Hematopoietic multipotent progenitor cell treated with erythropoietin and hydrocortisone succinate and interleukin-3 and kit ligand, for 8 days (in vitro differentiated cells): Measurements from ENCODE around the gene ANXA2R.
"Not testable (repeated sequence)": the region's sequence is repeated elsewhere in the genome, so short reads cannot be mapped to it uniquely, and the experiment has no call there.

Experiments
- DNase-seq: peaks from one replicate; pipeline ENCODE4 v3.0.0-alpha.2; 2015

Gene ANXA2R, protein sequence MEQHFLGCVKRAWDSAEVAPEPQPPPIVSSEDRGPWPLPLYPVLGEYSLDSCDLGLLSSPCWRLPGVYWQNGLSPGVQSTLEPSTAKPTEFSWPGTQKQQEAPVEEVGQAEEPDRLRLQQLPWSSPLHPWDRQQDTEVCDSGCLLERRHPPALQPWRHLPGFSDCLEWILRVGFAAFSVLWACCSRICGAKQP

GRCh38 chr5:43040287-43041098, at the start of gene ANXA2R:
Gene ANXA2R (minus strand): TSS chr5:43040319. CDS start chr5:43040046, 273 bp downstream.
- DNase-seq: peak; percentile 98

DNA sequence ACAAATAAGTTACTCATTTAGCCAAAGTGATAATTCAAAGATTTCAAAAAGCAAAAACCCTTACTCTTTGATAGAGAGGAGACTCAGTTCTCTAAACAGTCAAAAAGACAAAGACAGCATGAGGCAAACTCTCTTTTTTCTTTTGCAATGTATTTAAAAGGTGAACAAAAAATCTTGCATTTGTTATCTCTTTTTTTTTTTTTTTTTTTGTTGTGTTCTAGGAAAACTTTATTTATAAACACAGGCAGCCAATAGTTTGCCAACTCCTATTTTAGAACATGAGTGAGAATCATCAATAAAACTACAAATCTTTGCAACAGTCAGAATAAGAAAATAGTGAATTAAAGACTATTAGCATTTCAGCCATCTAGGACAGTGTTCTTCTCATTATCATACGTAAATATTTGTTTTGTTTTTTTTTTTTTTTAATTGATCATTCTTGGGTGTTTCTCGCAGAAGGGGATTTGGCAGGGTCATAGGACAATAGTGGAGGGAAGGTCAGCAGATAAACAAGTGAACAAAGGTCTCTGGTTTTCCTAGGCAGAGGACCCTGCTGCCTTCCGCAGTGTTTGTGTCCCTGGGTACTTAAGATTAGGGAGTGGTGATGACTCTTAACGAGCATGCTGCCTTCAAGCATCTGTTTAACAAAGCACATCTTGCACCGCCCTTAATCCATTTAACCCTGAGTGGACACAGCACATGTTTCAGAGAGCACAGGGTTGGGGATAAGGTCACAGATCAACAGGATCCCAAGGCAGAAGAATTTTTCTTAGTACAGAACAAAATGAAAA, 46.2 kb upstream of the ANXA2R start:
- not testable (repeated sequence) for DNase-seq

- no peak for DNase-seq
These were observed 45.3 kb upstream of the ANXA2R start for GRCh38 chr5:43085453-43085852.

DNA sequence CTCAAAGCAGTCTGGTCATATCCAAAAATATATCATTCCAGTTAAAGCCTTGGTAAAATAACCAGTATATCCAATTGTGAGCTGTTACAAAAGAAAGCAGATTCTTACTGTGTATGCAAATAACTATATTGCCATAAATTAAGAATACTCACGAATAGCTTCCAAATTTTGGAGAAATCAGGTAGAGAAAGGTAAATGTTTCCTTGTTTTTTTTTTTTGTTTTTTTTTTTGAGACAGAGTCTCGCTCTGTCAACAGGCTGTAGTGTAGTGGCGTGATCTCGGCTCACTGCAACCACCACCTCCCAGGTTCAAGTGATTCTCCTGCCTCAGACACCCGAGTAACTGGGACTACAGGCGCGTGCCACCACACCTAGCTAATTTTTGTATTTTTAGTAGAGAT, 44.3 kb upstream of the ANXA2R start:
- not testable (repeated sequence) for DNase-seq

DNA sequence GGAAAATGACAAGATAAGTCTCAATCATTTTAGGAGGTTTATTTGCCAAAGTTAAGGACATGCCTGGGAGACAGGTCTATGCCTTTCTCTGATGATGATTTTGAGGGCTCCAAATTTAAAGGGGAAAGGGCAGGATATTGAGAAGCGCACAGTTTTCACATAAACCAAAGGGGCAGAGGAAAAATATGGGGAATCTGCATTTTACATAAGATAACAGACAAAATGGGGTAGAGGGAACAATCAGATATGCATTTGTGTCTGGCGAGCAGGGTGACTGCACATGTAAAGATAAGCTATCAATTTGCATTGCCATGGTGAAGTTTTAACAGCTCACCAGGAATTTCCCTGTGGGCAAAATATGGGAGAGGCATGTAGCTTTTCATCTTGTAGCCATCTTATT, 41.2 kb upstream of the ANXA2R start:
- DNase-seq: peak; percentile 73

- no peak for DNase-seq
These were observed 38.8 kb upstream of the ANXA2R start for GRCh38 chr5:43078956-43079355.

DNA sequence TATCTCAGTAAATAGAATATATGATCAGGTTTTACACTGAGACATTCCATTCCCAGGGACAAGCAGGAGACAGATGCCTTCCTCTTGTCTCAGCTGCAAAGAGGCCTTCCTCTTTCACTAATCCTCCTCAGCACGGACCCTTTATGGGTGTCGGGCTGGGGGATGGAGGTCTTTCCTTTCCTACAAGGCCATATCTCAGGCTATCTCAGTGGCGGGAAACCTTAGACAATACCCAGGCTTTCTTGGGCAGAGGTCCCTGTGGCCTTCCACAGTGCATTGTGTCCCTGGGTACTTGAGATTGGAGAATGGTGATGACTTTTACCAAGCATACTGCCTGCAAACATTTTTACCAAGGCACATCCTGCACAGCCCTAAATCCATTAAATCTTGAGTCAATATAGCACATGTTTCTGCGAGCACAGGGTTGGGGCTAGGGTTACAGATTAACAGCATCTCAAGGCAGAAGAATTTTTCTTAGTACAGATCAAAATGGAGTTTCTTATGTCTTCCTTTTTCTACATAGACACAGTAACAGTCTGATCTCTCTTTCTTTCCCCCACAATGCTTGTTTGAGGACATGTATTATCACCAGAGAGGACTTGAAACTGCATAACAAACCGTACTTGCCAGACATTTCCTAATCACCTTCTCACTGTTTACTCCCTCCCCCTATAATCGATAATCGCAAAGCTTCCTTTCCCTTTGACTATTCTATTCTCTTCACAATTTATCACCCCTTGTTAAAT, 37.5 kb upstream of the ANXA2R start:
- not testable (repeated sequence) for DNase-seq

- peak; percentile 88 for DNase-seq
These were observed 35.5 kb upstream of the ANXA2R start for GRCh38 chr5:43075319-43076293.

GRCh38 chr5:43074987-43075318, 34.8 kb upstream of the ANXA2R start:
- DNase-seq: no peak

DNA sequence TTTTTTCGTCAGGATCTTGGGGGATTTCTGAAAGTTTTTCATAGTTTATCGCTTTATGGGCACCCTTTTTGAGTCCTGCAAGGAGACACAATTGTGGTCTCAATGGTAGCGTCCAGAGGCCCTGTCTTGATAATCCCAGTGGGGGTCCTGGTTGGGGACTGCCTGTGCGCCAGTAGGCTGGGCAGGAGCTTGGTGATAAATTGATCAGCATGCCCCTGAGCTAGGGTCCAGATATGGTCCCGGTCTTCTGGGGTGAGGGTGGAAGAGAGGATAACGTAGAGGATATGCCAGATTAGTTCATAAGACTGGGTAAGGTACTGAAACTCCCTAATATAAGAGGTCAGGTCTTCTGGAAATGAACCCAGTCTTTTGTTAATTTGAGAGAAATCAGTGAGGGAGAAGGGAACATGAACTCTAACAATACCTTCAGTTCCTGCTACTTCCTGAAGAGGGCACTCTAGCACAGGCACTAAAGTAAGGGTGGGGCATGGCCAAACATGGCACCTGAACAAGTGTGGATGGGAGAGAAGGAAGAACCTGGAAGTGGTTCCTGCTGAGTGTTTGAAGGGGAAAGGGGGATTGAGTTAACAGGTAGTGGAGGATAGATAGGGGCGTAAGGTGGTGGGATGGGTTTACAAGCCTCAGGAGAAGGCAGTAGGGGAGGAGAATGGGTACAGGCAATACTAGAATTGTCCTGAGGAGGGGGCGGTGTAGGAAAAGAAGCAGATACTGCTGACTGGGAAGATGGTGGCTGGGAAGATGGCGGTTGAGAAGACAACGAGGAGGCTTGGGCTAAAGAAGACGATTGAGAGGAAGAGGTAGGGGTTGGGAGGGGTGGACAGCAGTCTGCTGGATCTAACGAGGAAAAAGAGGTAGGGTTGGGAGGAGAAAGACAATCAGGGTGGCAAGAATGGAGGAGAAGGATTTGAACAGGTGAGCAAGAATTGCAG, 33.8 kb upstream of the ANXA2R start:
- peak; percentile 85 for DNase-seq

DNA sequence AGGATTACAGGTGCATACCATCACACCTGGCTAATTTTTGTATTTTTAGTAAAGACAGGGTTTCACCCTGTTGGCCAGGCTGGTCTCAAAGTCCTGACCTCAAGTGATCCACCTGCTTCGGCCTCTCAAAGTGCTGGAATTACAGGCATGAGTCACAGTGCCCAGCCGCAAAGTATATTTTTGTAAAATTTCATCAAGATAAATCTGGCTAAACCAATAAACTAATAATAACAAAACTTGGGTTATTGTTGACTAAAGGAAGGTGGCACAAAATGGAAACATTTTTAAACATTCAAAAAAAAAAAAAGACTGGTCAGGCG, 29.2 kb upstream of the ANXA2R start:
- DNase-seq: not testable (repeated sequence)

- no peak for DNase-seq
These were observed 27.9 kb upstream of the ANXA2R start for GRCh38 chr5:43068037-43068436.

- peak; percentile 94 for DNase-seq
These were observed 27.0 kb upstream of the ANXA2R start for GRCh38 chr5:43066799-43067741.

- DNase-seq: peak; percentile 78
These were observed 26.1 kb upstream of the ANXA2R start for GRCh38 chr5:43065948-43066798.

DNA sequence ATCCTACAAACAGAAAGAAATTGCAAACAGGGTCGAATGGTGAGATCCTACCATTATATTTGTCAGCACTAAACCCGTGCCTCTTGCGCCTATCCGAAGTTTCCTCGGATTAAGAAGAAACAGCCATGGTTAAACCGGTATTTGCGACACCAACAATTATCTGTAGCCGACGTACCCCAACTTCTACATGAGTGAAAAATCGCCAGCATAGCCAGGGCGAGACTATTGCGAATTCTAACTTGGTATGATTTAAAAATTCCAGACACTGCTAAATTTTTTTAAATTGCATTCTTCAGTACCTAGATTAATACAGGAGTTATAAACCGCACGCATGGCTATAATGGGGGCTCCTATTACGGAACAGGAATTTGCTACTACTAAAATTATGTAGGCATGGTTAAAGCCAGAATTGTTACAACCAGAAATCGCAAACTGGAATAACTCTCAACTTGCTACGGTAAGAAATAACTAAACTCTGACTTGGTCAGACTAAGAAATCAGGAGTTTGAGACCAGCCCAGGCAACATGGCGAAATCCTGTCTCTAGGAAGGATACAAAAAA, 25.3 kb upstream of the ANXA2R start:
- DNase-seq: peak; percentile 69

GRCh38 chr5:43063721-43064171, 23.6 kb upstream of the ANXA2R start:
- no peak for DNase-seq

- no peak for DNase-seq
These were observed 21.4 kb upstream of the ANXA2R start for GRCh38 chr5:43061352-43062075.
